CD4-positive, alpha-beta T cell treated with Interleukin-15 for 1 hour (primary cell): Measurements from ENCODE around the gene RXFP4.
A peak's percentile ranks its signal among the peaks of the same experiment; 100 is the strongest.
"Not testable (repeated sequence)": the region's sequence is repeated elsewhere in the genome, so short reads cannot be mapped to it uniquely, and the experiment has no call there.

Experiments used
- DNase-seq: peaks from one replicate; pipeline ENCODE4 v3.0.0-alpha.2; 2020

Gene RXFP4

GRCh38 chr1:155979597-155980343 lies 38.3 kb downstream of the RXFP4 start:
- DNase-seq: no peak

- peak; percentile 49 for DNase-seq
These were observed 40.0 kb downstream of the RXFP4 start for GRCh38 chr1:155981266-155982088.

GRCh38 chr1:155982106-155982505 lies 40.7 kb downstream of the RXFP4 start:
- DNase-seq: no peak

- DNase-seq: no peak
These were observed 42.0 kb downstream of the RXFP4 start for GRCh38 chr1:155983191-155984024.

GRCh38 chr1:155984341-155984740 lies 42.9 kb downstream of the RXFP4 start:
- no peak for DNase-seq

GRCh38 chr1:155984903-155985645 lies 43.6 kb downstream of the RXFP4 start:
- DNase-seq: not testable (repeated sequence)

GRCh38 chr1:155989242-155990004 lies 48.0 kb downstream of the RXFP4 start:
- peak; percentile 83 for DNase-seq

GRCh38 chr1:155990005-155990739 lies 48.7 kb downstream of the RXFP4 start:
- DNase-seq: peak; percentile 72
